ENCODE data around the gene HSPA4.
A peak's percentile ranks its signal among the peaks of the same experiment; 100 is the strongest.
"Not testable (repeated sequence)": the region's sequence is repeated elsewhere in the genome, so short reads cannot be mapped to it uniquely, and the experiment has no call there.

Gene HSPA4

DNA sequence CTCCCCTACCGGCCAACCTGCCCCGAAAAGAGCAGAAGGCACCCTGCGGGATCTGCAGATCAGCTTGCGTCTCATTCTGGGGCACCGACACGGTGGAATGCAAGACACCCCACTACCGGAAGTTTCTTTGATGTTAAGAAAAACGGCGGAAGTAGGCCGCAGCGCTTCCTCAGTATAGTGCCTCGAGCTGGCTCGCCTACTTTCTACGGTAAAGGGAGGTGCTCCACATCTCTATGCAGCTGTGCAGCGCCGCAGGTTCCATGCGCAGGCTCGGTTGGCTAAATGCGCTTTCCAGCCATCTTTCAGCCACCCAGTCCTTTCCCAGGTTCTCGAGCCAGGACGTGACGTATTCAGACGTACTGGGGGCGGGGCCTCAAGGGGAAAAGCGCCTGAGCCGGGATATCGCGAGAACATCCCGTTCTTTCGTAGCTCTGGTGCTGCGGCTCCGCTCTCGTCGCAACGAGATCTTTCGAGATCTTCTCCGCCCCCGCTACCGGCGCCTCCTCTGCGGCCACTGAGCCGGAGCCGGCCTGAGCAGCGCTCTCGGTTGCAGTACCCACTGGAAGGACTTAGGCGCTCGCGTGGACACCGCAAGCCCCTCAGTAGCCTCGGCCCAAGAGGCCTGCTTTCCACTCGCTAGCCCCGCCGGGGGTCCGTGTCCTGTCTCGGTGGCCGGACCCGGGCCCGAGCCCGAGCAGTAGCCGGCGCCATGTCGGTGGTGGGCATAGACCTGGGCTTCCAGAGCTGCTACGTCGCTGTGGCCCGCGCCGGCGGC, at the start of gene HSPA4:
TSS of gene HSPA4 (plus strand) at position 472 of the 775 bp plus-strand sequence. CDS start at position 710, 238 bp downstream.
- peak; percentile 72 for FAIRE-seq

DNA sequence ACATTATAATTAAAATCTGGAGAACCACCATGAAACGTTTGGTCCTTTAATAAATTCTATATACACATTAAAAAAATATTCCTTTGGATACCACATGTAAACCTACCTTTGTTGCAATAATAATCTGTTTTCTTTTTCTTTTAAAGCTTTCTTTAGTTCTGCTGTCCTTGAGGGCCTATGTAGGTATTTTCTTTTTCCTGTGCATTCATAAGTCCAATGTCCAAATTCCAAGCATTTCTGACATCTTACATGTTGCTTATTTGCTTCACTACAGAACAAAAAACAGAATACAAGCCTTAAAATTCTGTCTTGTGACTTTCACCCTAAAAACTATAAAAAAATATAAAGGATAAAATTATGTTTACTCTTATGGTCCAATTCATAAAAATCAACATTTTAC, 45.2 kb upstream of the HSPA4 start:
- FAIRE-seq: no peak
- no peak for DNase-seq (ENCODE audit: insufficient read length, low spot score)
- TF ChIP-seq POLR2A (IDR thresholded peaks at IDR 0.05; ENCODE audit: low read depth, low read length): no peak

More for the DNA sequence above, at the start of gene HSPA4:
- DNase-seq (ENCODE audit: insufficient read length, low spot score): peak; percentile 89
- peak; percentile 64; the same call in 1 of the 2 replicates for TF ChIP-seq POLR2A (IDR thresholded peaks at IDR 0.05; ENCODE audit: low read depth, low read length)

GRCh38 chr5:133008455-133008854, 43.4 kb upstream of the HSPA4 start:
- not testable (repeated sequence) for DNase-seq (ENCODE audit: insufficient read length, low spot score); FAIRE-seq

GRCh38 chr5:133015466-133015865, 36.3 kb upstream of the HSPA4 start:
- no peak for TF ChIP-seq POLR2A (IDR thresholded peaks at IDR 0.05; ENCODE audit: low read depth, low read length)
- DNase-seq (ENCODE audit: insufficient read length, low spot score): no peak
- FAIRE-seq: no peak

GRCh38 chr5:133017964-133018363, 33.8 kb upstream of the HSPA4 start:
- FAIRE-seq (no peak), DNase-seq (ENCODE audit: insufficient read length, low spot score) (no peak)
- TF ChIP-seq POLR2A (IDR thresholded peaks at IDR 0.05; ENCODE audit: low read depth, low read length): no peak

GRCh38 chr5:133019471-133019870, 32.3 kb upstream of the HSPA4 start:
- not testable (repeated sequence) for FAIRE-seq; DNase-seq (ENCODE audit: insufficient read length, low spot score)

DNA sequence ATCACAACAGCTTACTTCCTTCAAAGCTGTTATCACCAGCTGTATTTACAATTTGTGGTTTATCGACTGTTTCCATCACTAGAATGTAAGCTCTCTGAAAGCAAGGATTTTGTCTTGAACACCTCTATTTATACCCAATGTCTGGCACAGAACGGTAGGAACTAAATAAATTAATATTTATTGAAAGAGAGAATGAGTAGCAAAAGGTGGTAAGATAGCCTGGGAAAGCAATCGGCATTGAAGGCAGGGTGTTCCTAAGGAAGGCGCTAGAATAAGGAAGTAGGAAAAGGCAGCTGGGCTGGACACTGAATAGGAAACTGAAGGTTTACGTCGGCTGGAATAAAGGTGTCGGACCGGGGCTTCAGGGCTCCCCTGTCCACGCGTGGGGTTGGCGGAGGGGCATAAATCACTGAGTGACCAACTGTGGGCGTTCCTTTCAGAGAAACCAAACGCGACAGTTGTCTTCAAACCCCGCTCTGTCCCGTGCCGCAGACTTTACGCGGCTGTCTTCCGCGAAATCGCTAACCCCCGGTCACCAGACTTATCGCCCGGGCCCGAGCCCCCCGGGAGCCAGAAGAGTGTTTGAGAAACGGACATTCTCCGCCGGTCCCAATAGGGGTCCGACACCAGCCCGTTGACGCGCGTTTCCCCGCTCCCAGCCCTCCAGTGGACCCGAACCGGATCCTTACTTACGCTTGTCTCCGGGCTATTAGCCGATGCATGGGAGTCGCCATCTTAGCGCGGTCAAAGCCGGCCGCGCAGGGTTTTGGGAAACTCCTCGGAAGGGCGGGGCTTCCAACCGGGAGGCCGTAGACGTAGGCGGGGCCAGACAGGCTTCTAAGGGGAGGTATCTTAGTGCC, 25.8 kb upstream of the HSPA4 start, which contains the start of gene ZCCHC10:
TSS of gene ZCCHC10 (minus strand) at position 746 of the 860 bp plus-strand sequence. CDS start at position 734, 12 bp downstream.
- peak; percentile 27 for FAIRE-seq
- peak; percentile 72 for TF ChIP-seq POLR2A (IDR thresholded peaks at IDR 0.05; ENCODE audit: low read depth, low read length)

DNA sequence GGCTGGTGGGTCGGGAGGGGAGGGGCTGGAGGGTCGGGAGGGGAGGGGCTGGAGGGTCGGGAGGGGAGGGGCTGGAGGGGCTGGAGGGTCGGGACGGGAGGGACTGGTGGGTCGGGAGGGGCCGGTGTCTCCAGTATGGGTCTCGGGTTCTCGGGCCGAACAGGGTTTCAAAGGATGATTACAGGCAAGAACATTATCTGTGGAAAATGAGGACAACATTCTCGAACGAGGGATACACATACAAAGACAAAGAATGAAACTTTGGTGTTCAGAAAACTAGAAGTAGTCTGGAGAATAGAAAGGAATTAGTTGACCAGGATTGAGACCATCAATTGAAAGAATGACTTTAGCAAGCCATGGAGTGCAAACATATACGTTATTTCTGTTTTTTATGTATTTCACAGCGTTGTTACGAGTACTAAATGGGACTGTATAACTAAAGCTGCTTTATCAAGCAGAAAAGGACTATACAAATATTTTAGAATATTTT, 25.1 kb upstream of the HSPA4 start:
- FAIRE-seq (no peak), DNase-seq (ENCODE audit: insufficient read length, low spot score) (no peak)
- TF ChIP-seq POLR2A (IDR thresholded peaks at IDR 0.05; ENCODE audit: low read depth, low read length): no peak

More for the DNA sequence above, 25.8 kb upstream of the HSPA4 start, which contains the start of gene ZCCHC10:
- peak; percentile 75 for DNase-seq (ENCODE audit: insufficient read length, low spot score)

- no peak for TF ChIP-seq POLR2A (IDR thresholded peaks at IDR 0.05; ENCODE audit: low read depth, low read length)
Measured at GRCh38 chr5:133029416-133029815, 22.4 kb upstream of the HSPA4 start.

GRCh38 chr5:133030343-133031005, 21.3 kb upstream of the HSPA4 start:
- FAIRE-seq: no peak
- no peak for DNase-seq (ENCODE audit: insufficient read length, low spot score)
- TF ChIP-seq POLR2A (IDR thresholded peaks at IDR 0.05; ENCODE audit: low read depth, low read length): no peak

More at GRCh38 chr5:133029416-133029815, 22.4 kb upstream of the HSPA4 start:
- DNase-seq (ENCODE audit: insufficient read length, low spot score) (no peak), FAIRE-seq (no peak)

DNA sequence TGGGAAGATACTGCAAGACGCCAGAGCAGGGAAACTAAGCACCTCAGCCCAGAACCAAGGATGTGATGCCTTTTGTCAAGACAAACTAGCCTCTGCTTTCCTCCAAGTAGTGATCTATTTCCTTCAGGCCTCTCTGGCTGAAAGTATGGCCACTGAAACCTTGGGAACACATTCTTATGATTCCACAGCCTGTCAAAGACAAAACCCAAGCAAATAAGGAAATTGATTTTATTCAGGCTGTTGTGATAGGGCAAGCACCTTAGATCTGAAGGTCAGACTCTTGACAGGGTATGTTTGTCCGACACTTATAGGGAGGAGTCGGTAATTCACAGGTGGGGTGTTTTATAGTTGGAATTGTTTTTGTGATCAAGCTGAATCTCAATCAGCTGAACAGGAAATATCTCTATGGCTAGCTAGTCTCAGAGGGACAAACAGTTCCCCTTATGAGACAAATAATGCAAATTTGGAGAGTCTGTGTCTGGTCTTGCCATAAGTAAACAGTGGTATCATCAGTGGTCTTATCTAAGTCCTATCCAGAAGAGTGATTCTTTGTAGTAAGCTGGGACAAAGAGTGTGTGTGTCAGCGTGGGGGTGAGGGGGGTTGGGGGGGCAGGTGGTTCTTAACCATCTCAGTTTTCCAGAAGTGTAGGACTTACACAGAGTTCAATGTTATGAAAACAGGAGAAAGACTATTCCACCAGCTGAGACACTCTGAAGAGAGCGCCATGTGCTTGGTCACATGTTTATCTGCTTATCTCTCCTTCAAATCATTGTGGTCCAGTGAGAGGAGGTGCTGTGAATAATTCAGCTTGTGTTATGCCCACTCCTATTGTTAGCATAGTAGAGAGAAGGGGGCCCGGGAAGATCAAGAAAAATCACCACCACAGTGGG, 18.7 kb upstream of the HSPA4 start:
- TF ChIP-seq POLR2A (IDR thresholded peaks at IDR 0.05; ENCODE audit: low read depth, low read length): no peak
- FAIRE-seq: no peak
- DNase-seq (ENCODE audit: insufficient read length, low spot score): no peak

GRCh38 chr5:133034064-133034463, 17.7 kb upstream of the HSPA4 start:
- TF ChIP-seq POLR2A (IDR thresholded peaks at IDR 0.05; ENCODE audit: low read depth, low read length): no peak
- DNase-seq (ENCODE audit: insufficient read length, low spot score): no peak
- FAIRE-seq: no peak

DNA sequence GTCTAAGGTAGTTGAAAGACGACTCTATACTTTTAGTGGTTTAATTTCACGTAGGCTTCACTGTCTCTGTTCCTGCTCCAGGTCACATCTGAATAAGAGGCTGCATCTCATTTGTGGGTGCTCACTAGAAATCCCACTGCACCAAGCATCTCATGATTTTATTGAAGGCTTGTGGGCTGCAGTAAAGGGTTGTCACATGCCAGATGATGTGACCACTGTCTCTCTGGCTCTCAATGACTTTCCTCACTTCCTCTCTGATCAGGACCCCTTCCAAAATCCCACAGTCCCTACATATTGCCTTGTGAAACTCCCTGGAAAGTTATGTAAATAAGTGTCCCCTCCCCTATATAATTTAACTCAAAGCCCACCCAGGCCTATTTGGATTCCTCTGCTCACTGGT, 16.6 kb upstream of the HSPA4 start:
- no peak for FAIRE-seq
- TF ChIP-seq POLR2A (IDR thresholded peaks at IDR 0.05; ENCODE audit: low read depth, low read length): no peak
- no peak for DNase-seq (ENCODE audit: insufficient read length, low spot score)

GRCh38 chr5:133036677-133037076, 15.1 kb upstream of the HSPA4 start:
- not testable (repeated sequence) for DNase-seq (ENCODE audit: insufficient read length, low spot score); FAIRE-seq

All from H54 (cell line).